ENCODE results near the gene RPAP2.
"Not testable (repeated sequence)": the region's sequence is repeated elsewhere in the genome, so short reads cannot be mapped to it uniquely, and the experiment has no call there.

The RPAP2 gene

DNA sequence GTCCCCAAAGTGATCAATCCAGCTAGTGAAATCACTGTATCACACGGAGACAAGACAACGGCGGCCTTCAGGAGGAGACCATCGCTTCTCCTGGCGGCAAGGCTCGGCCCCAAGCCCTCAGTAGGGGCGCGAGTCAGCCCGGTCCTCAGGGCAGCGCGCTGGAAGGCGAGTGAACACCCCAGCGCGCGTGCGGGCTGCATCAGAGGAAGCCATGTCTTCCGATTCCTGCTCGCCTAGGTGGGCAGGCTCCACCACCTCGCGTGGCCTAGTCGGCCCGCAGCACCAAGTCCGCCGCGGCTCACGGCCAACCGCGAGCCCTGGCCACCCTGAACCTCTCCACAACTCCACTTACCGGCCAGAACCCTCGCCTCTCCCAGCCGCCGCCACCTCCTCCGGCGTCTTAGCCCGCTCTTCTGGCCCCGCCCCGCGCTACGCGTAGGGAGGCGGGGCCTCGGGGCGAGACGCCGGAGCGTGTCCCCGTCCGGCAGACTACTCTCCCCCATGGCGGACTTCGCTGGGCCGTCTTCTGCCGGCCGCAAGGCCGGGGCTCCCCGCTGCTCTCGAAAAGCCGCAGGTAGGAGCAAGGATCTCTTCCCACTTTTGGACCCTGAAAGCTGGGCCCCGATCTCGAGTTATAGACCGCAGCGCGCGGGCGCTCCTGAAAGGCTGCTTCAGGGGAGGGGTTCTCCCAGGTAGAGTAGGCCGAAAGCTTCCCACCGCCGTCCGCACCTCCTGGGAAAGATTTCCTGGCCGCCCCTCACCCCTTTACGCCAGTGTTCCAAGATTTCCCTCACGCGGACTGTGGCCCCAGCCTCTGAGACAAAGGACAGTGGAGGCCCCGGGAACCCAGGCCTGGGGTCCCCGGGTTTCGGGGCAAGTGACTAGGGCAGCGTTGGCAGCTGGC lies at the start of gene RPAP2, which contains the start of gene GLMN:
Gene RPAP2, plus strand, starts transcription at position 487 of the 904 bp plus-strand sequence. Its CDS starts 15 bp downstream, at position 502.
Gene GLMN, minus strand, starts transcription at position 415 of the 904 bp plus-strand sequence. CDS start 988 bp downstream, outside the sequence.
- DNase-seq (ENCODE audit: low spot score): peak; percentile 76

DNA sequence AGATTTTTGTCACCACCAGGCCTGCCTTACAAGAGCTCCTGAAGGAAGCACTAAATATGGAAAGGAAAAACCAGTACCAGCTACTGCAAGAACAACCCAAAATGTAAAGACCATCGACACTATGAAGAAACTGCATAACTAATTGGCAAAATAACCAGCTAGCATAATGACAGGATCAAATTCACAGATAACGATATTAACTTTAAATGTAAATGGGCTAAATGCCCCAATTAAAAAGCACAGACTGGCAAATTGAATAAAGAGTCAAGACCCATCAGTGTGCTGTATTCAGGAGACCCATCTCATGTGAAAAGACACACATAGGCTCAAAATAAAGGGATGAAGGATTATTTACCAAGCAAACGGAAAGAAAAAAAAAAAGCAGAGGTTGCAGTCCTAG lies 44.1 kb upstream of the RPAP2 start:
- not testable (repeated sequence) for DNase-seq (ENCODE audit: low spot score)

- no peak for DNase-seq (ENCODE audit: low spot score)
These were observed 39.5 kb upstream of the RPAP2 start for GRCh38 chr1:92259350-92259749.

- DNase-seq (ENCODE audit: low spot score): no peak
These were observed 36.3 kb upstream of the RPAP2 start for GRCh38 chr1:92262516-92262915.

GRCh38 chr1:92273039-92273438 lies 25.8 kb upstream of the RPAP2 start:
- no peak for DNase-seq (ENCODE audit: low spot score)

- DNase-seq (ENCODE audit: low spot score): no peak
These were observed 23.9 kb upstream of the RPAP2 start for GRCh38 chr1:92274939-92275338.

DNA sequence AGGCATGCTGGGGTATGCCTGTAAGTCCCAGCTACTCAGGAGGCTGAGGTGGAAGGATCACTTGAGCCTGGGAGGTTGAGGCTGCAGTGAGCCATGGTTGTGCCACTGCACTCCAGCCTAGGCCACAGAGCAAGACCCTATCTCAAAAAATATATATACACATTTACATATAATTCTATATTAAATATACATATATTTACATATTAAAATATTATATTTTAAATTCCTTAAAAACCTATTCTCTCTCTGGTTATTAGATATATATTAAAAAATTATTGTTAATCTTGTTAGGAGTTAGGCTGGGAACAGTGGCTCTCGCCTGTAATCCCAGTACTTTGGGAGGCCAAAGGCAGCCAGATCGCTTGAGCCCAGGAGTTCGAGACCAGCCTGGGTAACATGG lies 22.8 kb upstream of the RPAP2 start:
- DNase-seq (ENCODE audit: low spot score): no peak

GRCh38 chr1:92277105-92277723 lies 21.6 kb upstream of the RPAP2 start:
- no peak for DNase-seq (ENCODE audit: low spot score)

DNA sequence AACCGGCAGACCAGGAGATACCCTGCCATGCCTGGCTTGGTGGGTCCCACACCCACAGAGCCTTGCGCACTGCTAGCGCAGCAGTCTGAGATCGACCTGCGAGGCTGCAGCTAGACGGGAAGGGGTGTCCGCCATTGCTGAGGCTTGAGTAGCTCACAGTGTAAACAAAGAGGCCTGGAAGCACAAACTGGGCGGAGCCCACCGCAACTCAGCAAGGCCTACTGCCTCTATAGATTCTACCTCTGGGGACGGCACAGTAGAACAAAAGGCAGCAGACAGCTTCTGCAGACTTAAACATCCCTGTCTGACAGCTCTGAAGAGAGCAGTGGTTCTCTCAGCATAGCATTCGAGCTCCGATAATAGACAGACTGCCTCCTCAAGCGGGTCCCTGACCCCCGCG lies 19.1 kb upstream of the RPAP2 start:
- DNase-seq (ENCODE audit: low spot score): not testable (repeated sequence)

- DNase-seq (ENCODE audit: low spot score): not testable (repeated sequence)
These were observed 17.4 kb upstream of the RPAP2 start for GRCh38 chr1:92281411-92281810.

DNA sequence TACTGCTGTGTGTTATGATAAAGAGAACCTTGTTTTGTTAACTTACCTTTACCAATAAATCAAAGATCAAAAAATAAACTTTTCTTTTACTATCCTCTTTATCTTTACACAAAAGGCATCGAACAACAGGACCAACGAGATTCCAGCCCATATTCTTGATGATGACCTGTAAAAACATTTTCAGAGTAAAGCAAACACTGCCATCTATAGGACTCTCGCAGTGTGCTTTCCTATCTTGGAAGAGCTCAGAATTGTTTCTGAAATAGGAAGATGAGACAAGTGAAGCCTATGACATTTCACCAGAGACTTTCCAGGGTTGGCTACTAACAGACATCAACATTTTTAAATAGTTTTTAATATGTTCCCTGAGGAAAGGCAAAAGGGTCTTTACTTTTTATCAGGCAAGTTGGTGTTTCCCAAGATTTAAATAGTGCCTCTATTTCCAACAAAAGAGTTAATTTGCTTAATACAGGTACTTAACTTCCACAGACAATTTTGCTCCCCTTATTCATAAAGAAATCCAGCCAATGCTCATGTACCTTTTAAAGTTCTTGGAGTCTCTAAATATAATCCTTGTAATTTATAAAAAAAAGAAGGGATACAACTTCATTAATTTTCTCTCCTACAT lies 7.4 kb upstream of the RPAP2 start:
- peak; percentile 46 for DNase-seq (ENCODE audit: low spot score)

GRCh38 chr1:92298213-92298572 lies 666 bp upstream of the RPAP2 start:
- DNase-seq (ENCODE audit: low spot score): no peak

GRCh38 chr1:92299477-92300150 lies 755 bp downstream of the RPAP2 start:
- no peak for DNase-seq (ENCODE audit: low spot score)

- DNase-seq (ENCODE audit: low spot score): no peak
These were observed 2.2 kb downstream of the RPAP2 start for GRCh38 chr1:92301021-92301420.

DNA sequence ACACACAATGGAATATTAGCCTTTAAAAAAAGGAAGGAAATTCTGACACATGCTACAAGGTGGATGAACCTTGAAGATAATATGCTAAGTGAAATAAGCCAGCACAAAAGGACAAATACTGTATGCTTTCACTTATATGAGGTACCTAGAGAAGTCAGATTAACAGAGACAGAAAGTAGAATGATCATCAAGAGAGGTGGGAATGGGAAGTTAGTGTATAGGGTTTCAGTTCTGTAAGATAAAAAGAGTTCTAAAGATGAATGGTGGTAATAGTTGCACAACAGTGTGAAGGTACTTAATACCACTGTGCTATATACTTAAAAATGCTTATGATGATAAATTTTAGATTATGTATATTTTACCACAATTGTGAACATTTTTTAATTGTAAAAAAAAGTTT lies 7.2 kb downstream of the RPAP2 start:
- no peak for DNase-seq (ENCODE audit: low spot score)

DNA sequence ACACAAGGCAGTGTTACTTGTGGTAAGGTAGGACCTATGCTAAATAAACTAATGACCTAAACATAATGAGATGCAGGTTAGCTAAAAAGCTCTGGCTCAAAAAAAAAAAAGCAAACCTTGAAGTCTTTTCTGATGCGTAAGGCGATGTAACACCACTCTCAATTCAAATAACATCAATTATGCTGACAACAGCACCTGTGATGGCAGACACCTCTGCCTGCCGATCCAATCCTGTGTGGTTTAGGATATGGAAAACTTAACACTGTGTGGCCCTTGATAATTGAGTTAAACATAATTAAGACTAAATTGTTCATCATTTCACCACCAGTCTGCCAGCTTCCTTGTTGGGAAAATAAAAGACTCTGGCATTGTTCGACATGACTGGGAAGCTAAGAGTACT lies 9.1 kb downstream of the RPAP2 start:
- DNase-seq (ENCODE audit: low spot score): no peak

DNA sequence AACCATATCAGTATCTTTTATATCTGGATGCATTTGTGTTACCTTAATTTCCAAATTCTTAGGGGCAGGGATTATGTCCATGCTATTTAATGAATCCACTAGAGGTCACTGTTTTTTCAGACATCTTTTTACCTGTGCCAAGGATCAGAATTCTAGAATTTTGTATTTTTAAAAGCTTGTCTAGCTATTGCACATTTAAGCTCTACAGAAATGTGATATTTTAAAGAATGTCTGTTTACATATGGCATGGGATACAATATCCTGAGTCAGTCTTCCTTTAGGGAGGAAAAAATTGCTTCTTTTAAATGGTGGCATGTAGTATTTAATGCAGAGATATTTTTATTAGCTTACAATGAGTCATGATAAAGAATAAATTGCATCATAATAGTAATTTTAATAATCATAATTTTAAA lies 11.3 kb downstream of the RPAP2 start:
- DNase-seq (ENCODE audit: low spot score): peak; percentile 38

GRCh38 chr1:92314024-92314423 lies 15.2 kb downstream of the RPAP2 start:
- DNase-seq (ENCODE audit: low spot score): no peak

DNA sequence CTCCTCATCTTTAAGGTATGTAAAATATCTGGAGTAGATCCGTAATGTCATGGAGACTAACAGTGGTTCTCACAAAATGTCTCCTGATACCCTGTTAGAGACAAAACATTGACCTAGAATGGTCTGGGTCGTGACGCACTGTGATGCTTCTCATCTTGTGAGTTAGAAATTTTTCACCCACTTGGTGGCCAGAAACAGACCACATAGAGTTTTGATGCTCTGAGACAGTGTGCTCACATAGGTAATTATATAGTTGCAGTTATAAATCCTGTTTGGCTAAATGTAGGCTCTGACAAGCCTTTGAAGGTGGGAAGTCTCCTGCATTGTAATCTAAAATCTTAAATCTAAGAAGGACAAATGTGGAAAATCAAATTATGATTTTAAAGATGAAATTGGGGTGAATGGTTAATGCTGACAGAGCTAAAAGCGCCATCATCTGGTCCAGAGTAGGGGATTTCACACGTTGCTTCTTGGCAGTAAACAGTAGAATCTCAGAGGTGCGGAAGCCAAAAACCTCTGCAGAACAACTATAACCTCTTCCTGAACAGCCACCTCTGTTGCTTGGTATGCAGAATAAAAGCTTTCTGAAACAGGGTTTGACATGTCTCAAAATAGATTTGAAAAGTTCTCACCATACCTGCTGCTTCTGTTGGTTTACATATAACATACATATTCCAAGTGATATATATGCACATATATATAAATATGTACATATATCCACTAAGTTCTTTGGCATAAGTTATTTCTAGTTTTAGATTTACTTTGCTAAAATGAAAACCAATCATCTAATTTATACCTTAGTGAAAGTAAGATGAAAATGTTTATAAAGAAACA lies 17.1 kb downstream of the RPAP2 start:
- DNase-seq (ENCODE audit: low spot score): no peak

GRCh38 chr1:92317836-92318493 lies 19.1 kb downstream of the RPAP2 start:
- DNase-seq (ENCODE audit: low spot score): no peak

Data from HuH-7 (cell line).